Nephron (organoid): ENCODE data around the gene FAM234A.
A peak's percentile ranks its signal among the peaks of the same experiment; 100 is the strongest.

ENCODE experiments used
- H3K27ac Mint-ChIP-seq, 3 experiments: 2 replicates each; pipeline ENCODE4 v1.8.0; 2020; ENCODE audit warnings: mixed read lengths in 3 of 3, mild to moderate bottlenecking in 2 of 3, moderate library complexity in 1 of 3
- H3K27me3 Mint-ChIP-seq: 2 replicates; pipeline ENCODE4 v1.8.0; 2021; ENCODE audit warnings: low read depth, mild to moderate bottlenecking, moderate library complexity, mixed read lengths
- H3K36me3 Mint-ChIP-seq: 2 replicates; pipeline ENCODE4 v1.8.0; 2020; ENCODE audit warnings: low read depth, mixed read lengths
- H3K4me1 Mint-ChIP-seq: 2 replicates; pipeline ENCODE4 v1.8.0; 2020; ENCODE audit warnings: mixed read lengths
- H3K4me3 Mint-ChIP-seq, 3 experiments: 2 replicates each; pipeline ENCODE4 v1.8.0; 2020; ENCODE audit warnings: mild to moderate bottlenecking in 3 of 3, mixed read lengths in 3 of 3, moderate library complexity in 2 of 3
- H3K9me3 Mint-ChIP-seq: 2 replicates; pipeline ENCODE4 v1.8.0; 2020; ENCODE audit warnings: mixed read lengths
- CTCF ChIP-seq, 3 experiments: fragments of 200-600 bp; sonication (generic); IDR thresholded peaks; one replicate each; pipeline ENCODE4 v1.5.0; 2021; ENCODE audit warnings: antibody characterized with exemption in 3 of 3; ENCODE audit not compliant: unreplicated experiment in 3 of 3

The FAM234A gene

GRCh38 chr16:273547-274421, 39.2 kb downstream of the FAM234A start:
- no peak for TF ChIP-seq CTCF (IDR thresholded peaks at IDR 0.05; ENCODE audit: unreplicated experiment in 3 of 3)
- Mint-ChIP-seq H3K9me3 (no peaks in the 10 kb centered on the region), H3K36me3 (no peaks in the 10 kb centered on the region), H3K4me3 (no peak overlapping the region), H3K27ac (no peak overlapping the region), H3K27me3 (peaks cover 29% of the 10 kb centered on the region), H3K4me1 (no peaks in the 10 kb centered on the region)

- Mint-ChIP-seq H3K4me3 (peak overlapping the region in 2 of 3 experiments; percentile 59 to 66), H3K36me3 (no peaks in the 10 kb centered on the region), H3K9me3 (no peaks in the 10 kb centered on the region), H3K27ac (no peak overlapping the region), H3K27me3 (peaks cover 41% of the 10 kb centered on the region), H3K4me1 (no peaks in the 10 kb centered on the region)
- no peak for TF ChIP-seq CTCF (IDR thresholded peaks at IDR 0.05; ENCODE audit: unreplicated experiment in 3 of 3)
These were observed 40.5 kb downstream of the FAM234A start for GRCh38 chr16:275041-275641.

GRCh38 chr16:275786-276232, 41.2 kb downstream of the FAM234A start, which contains the start of gene RGS11:
TSS of gene RGS11 (minus strand) at chr16:275944. CDS start at chr16:275911, 33 bp downstream.
- Mint-ChIP-seq H3K27me3 (peaks cover 42% of the 10 kb centered on the region), H3K36me3 (no peaks in the 10 kb centered on the region), H3K27ac (no peak within 1 kb of the TSS), H3K4me3 (peak within 1 kb of the TSS; percentile 77 to 80 (median 80)), H3K9me3 (no peaks in the 10 kb centered on the region), H3K4me1 (no peaks in the 10 kb centered on the region)
- no peak for TF ChIP-seq CTCF (IDR thresholded peaks at IDR 0.05; ENCODE audit: unreplicated experiment in 3 of 3)

- Mint-ChIP-seq H3K4me3 (peak overlapping the region; percentile 77 to 80 (median 80)), H3K4me1 (no peaks in the 10 kb centered on the region), H3K27me3 (peaks cover 50% of the 10 kb centered on the region), H3K27ac (no peak overlapping the region), H3K9me3 (no peaks in the 10 kb centered on the region), H3K36me3 (no peaks in the 10 kb centered on the region)
- no peak for TF ChIP-seq CTCF (IDR thresholded peaks at IDR 0.05; ENCODE audit: unreplicated experiment in 3 of 3)
These were observed 41.9 kb downstream of the FAM234A start for GRCh38 chr16:276426-277077.

GRCh38 chr16:278863-279366, 44.3 kb downstream of the FAM234A start:
- Mint-ChIP-seq H3K36me3 (no peaks in the 10 kb centered on the region), H3K27ac (no peak overlapping the region), H3K9me3 (no peaks in the 10 kb centered on the region), H3K4me3 (peak overlapping the region; percentile 16 to 60 (median 20)), H3K27me3 (peaks cover 49% of the 10 kb centered on the region), H3K4me1 (no peaks in the 10 kb centered on the region)
- TF ChIP-seq CTCF (IDR thresholded peaks at IDR 0.05; ENCODE audit: unreplicated experiment in 3 of 3), result no peak
